ENCODE measurements around the gene CASP8AP2. TPM values are rescaled to one million over a fixed set of nuclear protein-coding genes. Genes with fewer than 3 reads are reported as not detected.

The CASP8AP2 gene
- total and polyA plus RNA-seq, 2 of the 13 experiments (the other 11 are each of a cell fraction or from before 2014, with no cell fraction given): 5.7 to 13.5 TPM

DNA sequence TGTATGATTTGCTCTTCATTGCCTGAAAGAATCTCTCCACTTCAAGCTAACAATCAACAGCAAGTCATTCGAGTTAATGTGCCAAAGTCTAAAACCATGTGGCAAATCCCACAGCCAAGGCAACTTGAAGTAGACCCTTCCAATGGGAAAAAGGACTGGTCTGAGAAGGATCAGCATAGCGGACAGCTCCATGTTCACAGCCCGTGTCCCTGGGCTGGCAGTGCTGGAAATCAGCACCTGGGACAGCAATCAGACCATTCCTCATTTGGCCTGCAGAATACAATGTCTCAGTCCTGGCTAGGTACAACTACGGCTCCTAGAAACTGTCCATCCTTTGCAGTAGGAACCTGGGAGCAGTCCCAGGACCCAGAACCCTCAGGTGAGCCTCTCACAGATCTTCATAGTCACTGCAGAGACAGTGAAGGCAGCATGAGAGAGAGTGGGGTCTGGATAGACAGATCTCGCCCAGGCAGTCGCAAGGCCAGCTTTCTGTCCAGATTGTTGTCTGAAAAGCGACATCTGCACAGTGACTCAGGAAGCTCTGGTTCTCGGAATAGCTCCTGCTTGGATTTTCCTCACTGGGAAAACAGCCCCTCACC lies 65.7 kb downstream of the CASP8AP2 start (continued):
- TF ChIP-seq, protein P1, sequence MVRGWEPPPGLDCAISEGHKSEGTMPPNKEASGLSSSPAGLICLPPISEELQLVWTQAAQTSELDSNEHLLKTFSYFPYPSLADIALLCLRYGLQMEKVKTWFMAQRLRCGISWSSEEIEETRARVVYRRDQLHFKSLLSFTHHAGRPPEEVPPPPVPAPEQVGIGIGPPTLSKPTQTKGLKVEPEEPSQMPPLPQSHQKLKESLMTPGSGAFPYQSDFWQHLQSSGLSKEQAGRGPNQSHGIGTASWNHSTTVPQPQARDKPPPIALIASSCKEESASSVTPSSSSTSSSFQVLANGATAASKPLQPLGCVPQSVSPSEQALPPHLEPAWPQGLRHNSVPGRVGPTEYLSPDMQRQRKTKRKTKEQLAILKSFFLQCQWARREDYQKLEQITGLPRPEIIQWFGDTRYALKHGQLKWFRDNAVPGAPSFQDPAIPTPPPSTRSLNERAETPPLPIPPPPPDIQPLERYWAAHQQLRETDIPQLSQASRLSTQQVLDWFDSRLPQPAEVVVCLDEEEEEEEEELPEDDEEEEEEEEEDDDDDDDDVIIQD (CRISPR knock-in tag; IDR thresholded peaks at IDR 0.05; ENCODE audit: low read depth): peak; percentile 30; the same call in 1 of the 2 replicates
- TF ChIP-seq MED1 (CRISPR knock-in tag; IDR thresholded peaks at IDR 0.05) (peak; percentile 53; the same call in 1 of the 2 replicates), ZNF335 (CRISPR knock-in tag; IDR thresholded peaks at IDR 0.05) (peak; percentile 88; the same call in 1 of the 2 replicates), THAP11 (CRISPR knock-in tag; IDR thresholded peaks at IDR 0.05) (peak; percentile 53), KLF11 (CRISPR knock-in tag; IDR thresholded peaks at IDR 0.05) (peak; percentile 91; the same call in 1 of the 2 replicates), ZNF772 (CRISPR knock-in tag; IDR thresholded peaks at IDR 0.05) (peak; percentile 33; the same call in 1 of the 2 replicates), MYC (CRISPR knock-in tag; IDR thresholded peaks at IDR 0.05; ENCODE audit: borderline replicate concordance) (0 out of 2 replicates have a peak, but pooled peaks have one; percentile 21), SAP130 (CRISPR knock-in tag; IDR thresholded peaks at IDR 0.05; ENCODE audit: low read depth) (peak; percentile 82), SNAPC2 (CRISPR knock-in tag; IDR thresholded peaks at IDR 0.05) (no peak), ZNF441 (CRISPR knock-in tag; IDR thresholded peaks at IDR 0.05; ENCODE audit: borderline replicate concordance) (peak; percentile 66; the same call in 1 of the 2 replicates), ZNF83 (CRISPR knock-in tag; IDR thresholded peaks at IDR 0.05; ENCODE audit: borderline replicate concordance) (0 out of 2 replicates have a peak, but pooled peaks have one; percentile 60), ZNF552 (CRISPR knock-in tag; IDR thresholded peaks at IDR 0.05; ENCODE audit: borderline replicate concordance) (no peak)
- TF ChIP-seq, protein P2, sequence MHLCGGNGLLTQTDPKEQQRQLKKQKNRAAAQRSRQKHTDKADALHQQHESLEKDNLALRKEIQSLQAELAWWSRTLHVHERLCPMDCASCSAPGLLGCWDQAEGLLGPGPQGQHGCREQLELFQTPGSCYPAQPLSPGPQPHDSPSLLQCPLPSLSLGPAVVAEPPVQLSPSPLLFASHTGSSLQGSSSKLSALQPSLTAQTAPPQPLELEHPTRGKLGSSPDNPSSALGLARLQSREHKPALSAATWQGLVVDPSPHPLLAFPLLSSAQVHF (CRISPR knock-in tag; IDR thresholded peaks at IDR 0.05): no peak
- TF ChIP-seq, protein P3, sequence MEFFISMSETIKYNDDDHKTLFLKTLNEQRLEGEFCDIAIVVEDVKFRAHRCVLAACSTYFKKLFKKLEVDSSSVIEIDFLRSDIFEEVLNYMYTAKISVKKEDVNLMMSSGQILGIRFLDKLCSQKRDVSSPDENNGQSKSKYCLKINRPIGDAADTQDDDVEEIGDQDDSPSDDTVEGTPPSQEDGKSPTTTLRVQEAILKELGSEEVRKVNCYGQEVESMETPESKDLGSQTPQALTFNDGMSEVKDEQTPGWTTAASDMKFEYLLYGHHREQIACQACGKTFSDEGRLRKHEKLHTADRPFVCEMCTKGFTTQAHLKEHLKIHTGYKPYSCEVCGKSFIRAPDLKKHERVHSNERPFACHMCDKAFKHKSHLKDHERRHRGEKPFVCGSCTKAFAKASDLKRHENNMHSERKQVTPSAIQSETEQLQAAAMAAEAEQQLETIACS (CRISPR knock-in tag; IDR thresholded peaks at IDR 0.05): no peak
- TF ChIP-seq, protein P4, sequence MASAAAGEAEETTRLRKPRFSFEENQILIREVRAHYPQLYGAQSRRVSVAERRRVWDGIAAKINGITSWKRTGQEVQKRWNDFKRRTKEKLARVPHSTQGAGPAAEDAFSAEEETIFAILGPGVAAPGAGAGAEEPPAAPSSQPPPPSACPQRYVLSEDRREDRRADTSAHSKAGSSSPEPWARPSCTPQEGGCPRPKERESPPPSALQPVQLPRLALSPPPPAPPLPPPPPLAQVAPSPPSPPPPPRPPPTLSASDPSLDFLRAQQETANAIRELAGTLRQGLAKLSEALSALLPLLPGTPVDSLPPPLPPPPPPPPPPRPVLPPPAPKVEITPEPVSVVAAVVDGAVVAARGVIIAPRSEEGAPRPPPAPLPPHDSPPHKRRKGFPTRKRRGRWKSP (CRISPR knock-in tag; IDR thresholded peaks at IDR 0.05): peak; percentile 68
- TF ChIP-seq, protein P5, sequence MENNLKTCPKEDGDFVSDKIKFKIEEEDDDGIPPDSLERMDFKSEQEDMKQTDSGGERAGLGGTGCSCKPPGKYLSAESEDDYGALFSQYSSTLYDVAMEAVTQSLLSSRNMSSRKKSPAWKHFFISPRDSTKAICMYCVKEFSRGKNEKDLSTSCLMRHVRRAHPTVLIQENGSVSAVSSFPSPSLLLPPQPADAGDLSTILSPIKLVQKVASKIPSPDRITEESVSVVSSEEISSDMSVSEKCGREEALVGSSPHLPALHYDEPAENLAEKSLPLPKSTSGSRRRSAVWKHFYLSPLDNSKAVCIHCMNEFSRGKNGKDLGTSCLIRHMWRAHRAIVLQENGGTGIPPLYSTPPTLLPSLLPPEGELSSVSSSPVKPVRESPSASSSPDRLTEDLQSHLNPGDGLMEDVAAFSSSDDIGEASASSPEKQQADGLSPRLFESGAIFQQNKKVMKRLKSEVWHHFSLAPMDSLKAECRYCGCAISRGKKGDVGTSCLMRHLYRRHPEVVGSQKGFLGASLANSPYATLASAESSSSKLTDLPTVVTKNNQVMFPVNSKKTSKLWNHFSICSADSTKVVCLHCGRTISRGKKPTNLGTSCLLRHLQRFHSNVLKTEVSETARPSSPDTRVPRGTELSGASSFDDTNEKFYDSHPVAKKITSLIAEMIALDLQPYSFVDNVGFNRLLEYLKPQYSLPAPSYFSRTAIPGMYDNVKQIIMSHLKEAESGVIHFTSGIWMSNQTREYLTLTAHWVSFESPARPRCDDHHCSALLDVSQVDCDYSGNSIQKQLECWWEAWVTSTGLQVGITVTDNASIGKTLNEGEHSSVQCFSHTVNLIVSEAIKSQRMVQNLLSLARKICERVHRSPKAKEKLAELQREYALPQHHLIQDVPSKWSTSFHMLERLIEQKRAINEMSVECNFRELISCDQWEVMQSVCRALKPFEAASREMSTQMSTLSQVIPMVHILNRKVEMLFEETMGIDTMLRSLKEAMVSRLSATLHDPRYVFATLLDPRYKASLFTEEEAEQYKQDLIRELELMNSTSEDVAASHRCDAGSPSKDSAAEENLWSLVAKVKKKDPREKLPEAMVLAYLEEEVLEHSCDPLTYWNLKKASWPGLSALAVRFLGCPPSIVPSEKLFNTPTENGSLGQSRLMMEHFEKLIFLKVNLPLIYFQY (CRISPR knock-in tag; IDR thresholded peaks at IDR 0.05; ENCODE audit: borderline replicate concordance): peak; percentile 80
- TF ChIP-seq, protein P6, sequence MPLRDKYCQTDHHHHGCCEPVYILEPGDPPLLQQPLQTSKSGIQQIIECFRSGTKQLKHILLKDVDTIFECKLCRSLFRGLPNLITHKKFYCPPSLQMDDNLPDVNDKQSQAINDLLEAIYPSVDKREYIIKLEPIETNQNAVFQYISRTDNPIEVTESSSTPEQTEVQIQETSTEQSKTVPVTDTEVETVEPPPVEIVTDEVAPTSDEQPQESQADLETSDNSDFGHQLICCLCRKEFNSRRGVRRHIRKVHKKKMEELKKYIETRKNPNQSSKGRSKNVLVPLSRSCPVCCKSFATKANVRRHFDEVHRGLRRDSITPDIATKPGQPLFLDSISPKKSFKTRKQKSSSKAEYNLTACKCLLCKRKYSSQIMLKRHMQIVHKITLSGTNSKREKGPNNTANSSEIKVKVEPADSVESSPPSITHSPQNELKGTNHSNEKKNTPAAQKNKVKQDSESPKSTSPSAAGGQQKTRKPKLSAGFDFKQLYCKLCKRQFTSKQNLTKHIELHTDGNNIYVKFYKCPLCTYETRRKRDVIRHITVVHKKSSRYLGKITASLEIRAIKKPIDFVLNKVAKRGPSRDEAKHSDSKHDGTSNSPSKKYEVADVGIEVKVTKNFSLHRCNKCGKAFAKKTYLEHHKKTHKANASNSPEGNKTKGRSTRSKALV (CRISPR knock-in tag; IDR thresholded peaks at IDR 0.05): peak; percentile 56; the same call in 1 of the 2 replicates

Data from HepG2 (cell line).